Mesodermal cell (in vitro differentiated cells): Measurements from ENCODE around the gene B4GALT4. TPM values are rescaled to one million over a fixed set of nuclear protein-coding genes. Genes with fewer than 3 reads are reported as not detected.
"Not testable (repeated sequence)": the region's sequence is repeated elsewhere in the genome, so short reads cannot be mapped to it uniquely, and the experiment has no call there.

Experiments used
- H3K27ac ChIP-seq: 2 replicates; pipeline ENCODE4 v1.7.0; 2013; ENCODE audit warnings: mild to moderate bottlenecking, low read depth, low read length, moderate library complexity; ENCODE audit not compliant: severe bottlenecking
- H3K36me3 ChIP-seq: 2 replicates; pipeline ENCODE4 v1.7.1; 2013; ENCODE audit warnings: mild to moderate bottlenecking, low read length, moderate library complexity; ENCODE audit not compliant: control insufficient read depth, insufficient read depth
- H3K4me1 ChIP-seq: one replicate; pipeline ENCODE4 v1.7.1; 2013; ENCODE audit warnings: mild to moderate bottlenecking, low read length; ENCODE audit not compliant: insufficient read depth, control insufficient read depth, poor library complexity, severe bottlenecking
- H3K4me3 ChIP-seq: 2 replicates; pipeline ENCODE4 v1.7.0; 2013; ENCODE audit warnings: low read length, control low read depth, mild to moderate bottlenecking; ENCODE audit not compliant: insufficient read depth, poor library complexity, severe bottlenecking; ENCODE audit errors: extremely low read depth
- H3K9me3 ChIP-seq: 2 replicates; pipeline ENCODE4 v1.7.1; 2013; ENCODE audit warnings: mild to moderate bottlenecking, low read length, moderate library complexity; ENCODE audit not compliant: control insufficient read depth
- WGBS, 2 experiments: methylation state at CpG; one replicate each; pipeline ENCODE4 v1.1.5; 2013; ENCODE audit warnings: missing lambda C conversion rate in 2 of 2; ENCODE audit not compliant: insufficient coverage in 2 of 2; 5-methylcytosine and 5-hydroxymethylcytosine counted together
- polyA plus RNA-seq, 2 experiments: library from polyadenylated mRNA; stranded (reverse); fragments of 50-300 nt; gene quantifications; one replicate each; pipeline ENCODE4 v1.2.3, GENCODE V29; 2013

B4GALT4 gene
- 34.3 TPM for polyA plus RNA-seq (2013, experiment 1 of 2)
- polyA plus RNA-seq (2013, experiment 2 of 2): 32.5 TPM

- no peaks in the 10 kb centered on the region for H3K9me3 ChIP-seq
- H3K27ac ChIP-seq: peak within 1 kb of the TSS; percentile 90
- H3K4me3 ChIP-seq: peak within 1 kb of the TSS; percentile 51
- WGBS, 2 experiments: 0% methylated on average over 23 to 37 of the region's 70 CpGs
- H3K4me1 ChIP-seq: no peaks in the 10 kb centered on the region
- H3K36me3 ChIP-seq: peaks cover 7% of the 10 kb centered on the region
Measured at GRCh38 chr3:119240591-119241434, at the start of gene B4GALT4. Gene B4GALT4 (minus strand): TSS chr3:119240878. CDS start chr3:119230099, 10,779 bp downstream.

GRCh38 chr3:119289404-119289770 lies 48.7 kb upstream of the B4GALT4 start:
- 100% methylated on average over 1 to 2 of the region's 2 CpGs for WGBS, 2 experiments
- Histone ChIP-seq H3K4me3 (no peak overlapping the region), H3K36me3 (no peaks in the 10 kb centered on the region), H3K9me3 (no peaks in the 10 kb centered on the region), H3K4me1 (peaks cover 3% of the 10 kb centered on the region), H3K27ac (no peak overlapping the region)

- no peak overlapping the region for H3K4me3 ChIP-seq
- peaks cover 3% of the 10 kb centered on the region for H3K4me1 ChIP-seq
- no peaks in the 10 kb centered on the region for H3K36me3 ChIP-seq
- WGBS, 2 experiments: 81 to 100% methylated on average over 2 to 3 of the region's 3 CpGs
- no peaks in the 10 kb centered on the region for H3K9me3 ChIP-seq
- H3K27ac ChIP-seq: no peak overlapping the region
Measured at GRCh38 chr3:119288669-119289403, 48.2 kb upstream of the B4GALT4 start.

GRCh38 chr3:119279584-119280243 lies 39.0 kb upstream of the B4GALT4 start:
- WGBS, 2 experiments: 89 to 100% methylated on average over 1 of the region's 5 CpGs
- Histone ChIP-seq H3K27ac (peak overlapping the region; percentile 84), H3K4me3 (no peak overlapping the region), H3K36me3 (no peaks in the 10 kb centered on the region), H3K9me3 (peaks cover 20% of the 10 kb centered on the region), H3K4me1 (peaks cover 4% of the 10 kb centered on the region)

GRCh38 chr3:119279101-119279554 lies 38.5 kb upstream of the B4GALT4 start:
- WGBS, 2 experiments: 33 to 61% methylated on average over 1 to 4 of the region's 6 CpGs
- peaks cover 20% of the 10 kb centered on the region for H3K9me3 ChIP-seq
- H3K4me3 ChIP-seq: no peak overlapping the region
- no peaks in the 10 kb centered on the region for H3K36me3 ChIP-seq
- peaks cover 4% of the 10 kb centered on the region for H3K4me1 ChIP-seq
- H3K27ac ChIP-seq: peak overlapping the region; percentile 84

- Histone ChIP-seq H3K36me3 (no peaks in the 10 kb centered on the region), H3K9me3 (peaks cover 2% of the 10 kb centered on the region), H3K4me3 (no peak overlapping the region), H3K4me1 (peaks cover 4% of the 10 kb centered on the region), H3K27ac (no peak overlapping the region)
- 80% methylated on average over 1 of the region's 5 CpGs; no CpG with 5 or more reads in 1 of the 2 experiments for WGBS, 2 experiments
Measured at GRCh38 chr3:119276680-119277079, 36.0 kb upstream of the B4GALT4 start.

GRCh38 chr3:119270212-119270611 lies 29.5 kb upstream of the B4GALT4 start:
- 100% methylated on average over 1 of the region's 2 CpGs; no CpG with 5 or more reads in 1 of the 2 experiments for WGBS, 2 experiments
- H3K9me3 ChIP-seq, H3K4me1 ChIP-seq, H3K27ac ChIP-seq, H3K36me3 ChIP-seq, H3K4me3 ChIP-seq: not testable (repeated sequence)

GRCh38 chr3:119261055-119261454 lies 20.4 kb upstream of the B4GALT4 start:
- no peaks in the 10 kb centered on the region for H3K9me3 ChIP-seq
- no peaks in the 10 kb centered on the region for H3K4me1 ChIP-seq
- WGBS, 2 experiments: no CpG with 5 or more reads among the region's 6 CpGs
- H3K4me3 ChIP-seq: no peak overlapping the region
- H3K36me3 ChIP-seq: no peaks in the 10 kb centered on the region
- no peak overlapping the region for H3K27ac ChIP-seq

- Histone ChIP-seq H3K4me3 (no peak overlapping the region), H3K4me1 (no peaks in the 10 kb centered on the region), H3K27ac (no peak overlapping the region), H3K9me3 (no peaks in the 10 kb centered on the region), H3K36me3 (no peaks in the 10 kb centered on the region)
- 87% methylated on average over 3 of the region's 4 CpGs; no CpG with 5 or more reads in 1 of the 2 experiments for WGBS, 2 experiments
Measured at GRCh38 chr3:119259821-119260220, 19.1 kb upstream of the B4GALT4 start.

- Histone ChIP-seq H3K27ac (no peak overlapping the region), H3K9me3 (no peaks in the 10 kb centered on the region), H3K4me3 (no peak overlapping the region), H3K36me3 (no peaks in the 10 kb centered on the region), H3K4me1 (no peaks in the 10 kb centered on the region)
- no CpG with 5 or more reads among the region's 1 CpG for WGBS, 2 experiments
Measured at GRCh38 chr3:119258915-119259314, 18.2 kb upstream of the B4GALT4 start.
